ENCODE data around the gene NPHP4.

DNA sequence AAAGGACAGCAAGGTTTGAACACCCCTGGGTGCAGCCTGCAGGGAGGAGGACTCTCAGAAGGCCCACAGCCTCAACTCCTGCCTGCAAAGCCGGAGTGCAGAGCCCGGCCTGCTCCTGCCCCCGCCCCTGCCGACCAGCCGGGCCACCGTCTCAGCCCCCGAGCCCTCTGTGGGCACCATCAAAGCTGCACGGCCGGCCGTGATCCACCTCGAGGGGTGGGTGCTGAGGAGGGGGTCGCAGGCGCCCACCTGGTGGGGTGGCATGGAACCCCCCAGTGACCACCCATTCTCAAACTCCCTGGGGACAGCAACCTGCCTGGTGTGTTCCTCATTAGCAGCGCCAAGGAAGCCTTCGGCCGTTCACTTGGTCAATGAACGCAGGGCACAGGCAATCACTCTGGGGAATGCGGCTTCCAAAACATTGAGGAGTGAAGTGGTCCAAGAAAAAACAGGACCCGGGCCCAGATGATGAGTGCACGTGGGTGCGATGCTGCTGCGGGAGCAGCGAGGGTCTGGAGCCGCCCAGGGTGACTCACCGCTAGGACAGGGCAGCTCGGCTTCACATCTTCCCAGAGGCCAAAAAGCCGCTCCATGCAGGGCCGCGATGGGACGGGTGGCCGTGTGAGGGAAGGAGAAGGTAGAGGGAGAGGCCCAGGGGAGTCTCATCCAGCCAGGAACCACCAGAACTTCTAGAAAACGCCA lies 157.6 kb downstream of the NPHP4 start:
- TF ChIP-seq, protein P1, sequence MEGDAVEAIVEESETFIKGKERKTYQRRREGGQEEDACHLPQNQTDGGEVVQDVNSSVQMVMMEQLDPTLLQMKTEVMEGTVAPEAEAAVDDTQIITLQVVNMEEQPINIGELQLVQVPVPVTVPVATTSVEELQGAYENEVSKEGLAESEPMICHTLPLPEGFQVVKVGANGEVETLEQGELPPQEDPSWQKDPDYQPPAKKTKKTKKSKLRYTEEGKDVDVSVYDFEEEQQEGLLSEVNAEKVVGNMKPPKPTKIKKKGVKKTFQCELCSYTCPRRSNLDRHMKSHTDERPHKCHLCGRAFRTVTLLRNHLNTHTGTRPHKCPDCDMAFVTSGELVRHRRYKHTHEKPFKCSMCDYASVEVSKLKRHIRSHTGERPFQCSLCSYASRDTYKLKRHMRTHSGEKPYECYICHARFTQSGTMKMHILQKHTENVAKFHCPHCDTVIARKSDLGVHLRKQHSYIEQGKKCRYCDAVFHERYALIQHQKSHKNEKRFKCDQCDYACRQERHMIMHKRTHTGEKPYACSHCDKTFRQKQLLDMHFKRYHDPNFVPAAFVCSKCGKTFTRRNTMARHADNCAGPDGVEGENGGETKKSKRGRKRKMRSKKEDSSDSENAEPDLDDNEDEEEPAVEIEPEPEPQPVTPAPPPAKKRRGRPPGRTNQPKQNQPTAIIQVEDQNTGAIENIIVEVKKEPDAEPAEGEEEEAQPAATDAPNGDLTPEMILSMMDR (IDR thresholded peaks at IDR 0.05; ENCODE audit: low read length): no peak
- TF ChIP-seq EZH2phosphoT487 (IDR thresholded peaks at IDR 0.05; ENCODE audit: low read length) (no peak), EZH2 (optimal IDR thresholded peaks at IDR 0.05; ENCODE audit: low read depth, low read length) (no peak)

All from MM.1S (cell line).